ENCODE results near the gene TMC5.

GRCh38 chr16:19374402-19374801 lies 43.3 kb upstream of the TMC5 start:
- TF ChIP-seq CTCF (conservative IDR thresholded peaks at IDR 0.05; ENCODE audit: low read depth, low read length) (no peak), EZH2 (IDR thresholded peaks at IDR 0.05; ENCODE audit: borderline replicate concordance, low read depth, low read length, poor library complexity, severe bottlenecking) (no peak)

Measured in A673 (cell line).